NCI-H2081 treated with DMSO at 0.1 percent for 48 hours (cell line): ENCODE measurements around the gene SMAD6.
"Not testable (repeated sequence)": the region's sequence is repeated elsewhere in the genome, so short reads cannot be mapped to it uniquely, and the experiment has no call there.

Experiments used
- DNase-seq: peaks from one replicate; lab custom pipeline; 2025; lab: John Stamatoyannopoulos, UW

The SMAD6 gene

DNA sequence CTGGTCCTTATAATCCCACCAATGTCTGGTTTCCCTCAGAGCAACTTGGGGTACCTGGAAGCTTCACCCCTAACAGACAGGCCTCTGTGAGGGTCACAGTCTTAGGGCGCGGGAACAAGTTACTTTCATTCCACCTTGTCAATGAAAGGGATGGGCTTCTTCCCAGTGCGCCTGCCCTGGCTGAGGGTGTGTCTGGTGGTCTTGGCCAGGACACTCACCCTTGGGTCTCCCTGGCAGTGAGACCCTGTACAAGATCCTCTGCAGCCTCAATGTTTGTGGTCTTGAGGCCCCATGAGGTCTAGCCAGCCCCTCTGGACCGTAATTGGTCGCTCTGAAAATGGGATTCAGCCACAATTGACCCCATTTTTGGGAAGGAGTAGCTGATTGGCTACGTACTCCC, 40.2 kb downstream of the SMAD6 start:
- DNase-seq = no peak

DNA sequence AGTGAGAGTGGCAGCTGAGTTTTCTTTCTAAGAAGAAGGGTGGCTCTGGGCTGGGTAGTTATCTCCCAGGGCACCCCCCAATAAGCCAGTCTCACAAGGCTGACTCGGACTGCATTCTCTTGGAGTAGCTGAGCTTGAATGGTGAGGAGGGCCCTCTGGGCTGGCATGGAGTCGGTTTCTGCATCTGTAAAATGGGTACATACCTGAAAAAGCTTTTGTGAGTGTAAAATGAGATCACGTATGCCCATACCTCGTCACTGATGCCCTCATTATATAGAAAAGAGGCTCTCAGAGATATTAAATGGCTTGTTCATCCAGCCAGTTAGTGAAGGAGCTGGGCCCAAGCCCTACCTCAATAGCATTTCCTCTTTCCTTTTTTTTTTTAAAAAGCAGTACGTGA, 41.2 kb downstream of the SMAD6 start:
- DNase-seq = no peak

DNA sequence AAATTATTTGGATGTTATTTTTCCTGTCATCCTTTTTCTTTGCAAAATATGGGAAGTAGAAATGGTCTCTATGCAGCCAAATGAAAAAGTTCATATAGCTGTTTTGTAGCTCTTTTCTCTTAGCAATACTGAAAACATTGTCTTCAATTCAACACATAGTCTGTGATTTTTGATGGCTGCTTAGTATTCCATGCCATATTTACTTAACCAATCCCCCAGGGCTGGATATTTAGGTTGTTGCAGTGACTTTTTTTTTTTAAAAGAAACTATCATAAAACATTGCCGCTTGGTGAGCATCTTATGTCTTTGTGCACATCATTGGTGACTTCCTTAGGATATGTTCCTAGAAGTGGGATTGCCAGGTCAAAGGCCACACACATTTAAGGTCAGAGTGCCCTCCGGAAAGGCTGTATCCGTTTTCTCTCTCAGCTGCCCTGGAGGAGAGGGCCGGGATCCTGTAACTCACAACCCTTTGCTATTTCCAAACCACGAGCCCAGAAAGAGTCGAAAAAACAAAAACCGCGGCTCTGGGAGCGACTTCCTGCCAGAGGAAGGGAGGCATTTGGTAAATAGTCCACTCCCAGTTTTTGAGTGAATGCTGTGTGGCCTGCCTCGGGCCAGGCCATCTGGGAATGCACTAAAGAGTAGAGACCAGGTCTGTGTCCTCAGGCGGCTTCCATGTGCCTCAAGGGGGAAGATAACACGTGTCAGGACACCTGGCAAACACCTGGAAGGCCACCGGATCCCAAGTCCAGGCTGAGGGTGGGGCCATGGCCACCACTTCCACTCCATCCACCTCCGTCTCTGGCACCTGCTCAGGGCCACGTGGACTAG, 41.9 kb downstream of the SMAD6 start:
- DNase-seq = no peak

DNA sequence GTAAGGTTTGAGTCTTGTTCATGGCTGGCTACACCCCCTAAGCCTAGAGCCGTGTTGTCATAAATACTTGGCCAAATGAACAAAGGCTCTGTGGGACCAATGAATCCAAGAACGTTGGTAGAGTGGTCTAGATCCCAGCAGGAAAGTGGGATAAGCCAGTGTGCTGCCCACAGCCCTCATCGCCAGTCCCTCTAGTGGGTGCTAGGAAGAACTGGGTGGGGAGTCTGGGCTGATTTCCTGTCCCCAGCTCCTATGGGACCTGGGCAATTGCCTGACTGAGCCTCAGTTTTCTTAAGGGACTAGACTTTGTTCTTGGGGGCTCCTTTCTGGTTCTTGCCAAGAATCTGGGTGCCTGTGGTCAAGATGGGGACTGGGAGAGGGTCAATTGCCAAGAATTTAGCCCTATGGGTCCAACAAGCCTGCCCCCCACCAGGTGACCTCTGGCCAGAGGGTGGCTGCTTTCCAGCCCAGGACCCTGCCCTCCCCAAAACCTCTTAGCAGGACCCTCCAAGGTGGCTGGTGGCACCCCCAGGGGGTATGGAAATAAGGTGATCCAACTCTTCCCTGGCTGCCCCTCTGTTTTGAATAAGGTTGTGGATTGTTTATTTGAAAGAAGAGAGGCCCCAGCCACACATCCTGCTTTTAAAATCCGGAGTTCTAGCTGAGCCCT, 42.7 kb downstream of the SMAD6 start:
- no peak for DNase-seq

DNA sequence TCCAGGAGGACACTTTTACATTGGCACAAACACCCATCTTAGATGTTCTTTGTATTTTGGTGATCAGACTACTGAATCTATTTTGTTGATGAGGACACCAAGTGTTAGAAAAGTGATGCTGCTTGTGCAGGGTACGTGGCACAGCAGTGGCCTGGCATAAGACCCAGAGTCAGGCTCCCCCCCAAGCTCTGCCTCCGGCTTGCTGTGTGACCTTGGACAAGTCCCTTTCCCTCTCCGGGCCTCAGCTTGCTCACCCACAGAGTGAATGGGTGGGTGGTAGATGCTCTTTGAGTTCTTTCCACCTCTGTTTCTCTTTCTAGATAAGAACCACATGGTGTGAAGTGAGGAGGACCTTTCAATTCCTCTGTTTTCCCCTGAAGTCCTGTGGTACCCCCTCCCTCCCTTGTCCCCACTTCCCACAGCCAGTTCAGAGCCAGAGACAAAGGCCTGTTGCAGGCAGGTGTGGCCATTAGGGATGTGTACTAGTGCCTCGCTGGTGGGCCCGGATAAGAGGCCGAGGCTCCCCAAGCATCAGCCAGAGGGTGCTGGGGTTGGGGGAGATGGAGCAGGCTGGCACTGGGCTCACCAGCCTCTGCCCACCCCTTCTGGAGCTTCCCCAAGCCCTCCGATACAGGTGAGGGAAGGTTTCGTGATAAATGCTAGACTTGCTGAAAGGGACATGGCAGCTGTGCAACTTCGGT, 43.6 kb downstream of the SMAD6 start:
- DNase-seq = no peak

DNA sequence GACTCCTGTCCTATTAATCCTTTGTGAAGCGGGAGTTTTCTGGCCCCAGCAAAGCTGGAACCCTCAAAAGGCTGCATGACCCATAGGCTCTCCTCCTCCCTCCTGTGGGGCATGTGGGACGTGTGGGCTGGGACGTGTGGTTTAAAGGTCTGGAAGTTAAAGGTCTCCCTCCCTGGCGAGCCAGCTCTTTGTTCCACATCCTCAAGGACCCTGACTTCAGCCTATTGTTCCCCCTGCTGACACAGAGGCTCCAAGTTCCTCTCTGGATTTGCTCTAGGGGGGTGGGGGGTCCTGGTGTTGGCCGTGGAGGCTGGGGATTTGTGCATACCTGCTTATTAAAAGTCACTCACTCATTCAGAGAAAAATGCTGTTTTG, 44.2 kb downstream of the SMAD6 start:
- no peak for DNase-seq

DNA sequence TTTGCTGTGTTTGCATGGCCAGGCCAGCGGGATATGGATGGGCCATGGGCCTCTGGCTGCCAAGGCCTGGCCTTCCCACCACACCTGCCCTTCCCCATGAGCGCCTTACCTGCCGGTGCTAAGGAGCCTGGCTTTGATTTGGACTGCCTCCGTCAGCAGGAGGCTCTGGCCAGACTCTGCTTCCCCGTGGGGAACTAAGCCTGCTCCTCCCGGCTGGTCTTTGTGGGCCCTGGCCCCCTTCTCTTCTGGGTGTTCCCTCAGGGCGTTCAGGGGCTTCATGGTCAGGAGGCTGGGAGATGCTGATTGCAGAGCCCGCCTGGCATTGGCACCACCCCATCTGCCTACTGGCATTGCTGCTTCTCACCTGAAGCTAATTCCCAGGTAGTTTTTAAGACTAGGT, 45.2 kb downstream of the SMAD6 start:
- DNase-seq = no peak

DNA sequence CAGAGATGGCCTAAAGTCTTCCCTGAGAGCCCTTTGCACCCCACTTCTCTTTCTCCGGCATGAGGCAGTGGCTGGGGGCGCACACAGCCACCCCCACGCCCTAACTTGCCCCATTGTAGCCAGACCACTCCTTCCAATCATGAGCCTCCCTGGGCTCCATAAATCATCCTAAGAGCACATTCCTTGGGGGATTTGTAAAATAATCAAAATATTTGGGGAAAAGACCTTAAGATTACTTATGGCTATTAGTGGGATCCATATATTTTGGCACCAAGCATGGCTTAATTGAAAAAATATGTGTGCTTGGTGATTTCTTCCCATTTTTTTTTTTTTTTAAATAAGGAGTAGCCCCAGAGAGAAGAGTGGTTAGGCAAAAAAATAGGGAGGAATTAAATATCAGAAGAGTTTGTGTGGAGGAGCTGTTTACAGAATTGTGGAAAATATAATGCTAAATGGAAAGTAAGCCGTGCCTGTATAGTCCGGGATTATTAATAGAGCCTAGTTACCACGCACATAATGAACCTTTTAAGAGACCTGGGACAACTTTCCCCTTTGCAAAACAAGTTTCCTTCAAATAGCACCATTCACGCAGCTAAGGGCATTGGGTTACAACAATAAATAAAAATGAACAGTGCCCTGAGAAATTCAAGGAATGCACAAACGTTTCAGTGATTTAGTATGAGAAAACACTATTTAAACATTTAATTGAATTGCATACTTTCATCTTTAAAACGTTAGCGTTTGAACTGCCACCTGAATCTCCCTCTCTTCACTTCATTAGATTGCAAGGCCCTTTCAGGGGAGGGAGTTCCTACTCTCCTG, 46.1 kb downstream of the SMAD6 start:
- no peak for DNase-seq

DNA sequence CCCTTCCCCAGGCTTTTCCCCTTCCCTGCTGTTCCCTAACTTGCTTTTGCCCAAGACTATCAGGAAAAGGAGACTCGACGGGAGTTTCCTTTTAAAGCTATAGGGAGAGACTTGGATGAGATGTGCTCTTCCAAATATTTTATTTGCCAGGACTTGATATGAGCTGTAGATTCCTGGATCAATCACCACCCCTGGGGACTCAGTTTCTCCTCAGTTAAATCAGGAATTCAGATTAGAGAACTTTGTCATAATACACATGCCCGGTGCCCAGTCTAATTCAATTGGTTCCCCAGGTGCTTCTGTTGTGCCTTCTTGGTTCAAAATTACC, 46.6 kb downstream of the SMAD6 start:
- DNase-seq = no peak

DNA sequence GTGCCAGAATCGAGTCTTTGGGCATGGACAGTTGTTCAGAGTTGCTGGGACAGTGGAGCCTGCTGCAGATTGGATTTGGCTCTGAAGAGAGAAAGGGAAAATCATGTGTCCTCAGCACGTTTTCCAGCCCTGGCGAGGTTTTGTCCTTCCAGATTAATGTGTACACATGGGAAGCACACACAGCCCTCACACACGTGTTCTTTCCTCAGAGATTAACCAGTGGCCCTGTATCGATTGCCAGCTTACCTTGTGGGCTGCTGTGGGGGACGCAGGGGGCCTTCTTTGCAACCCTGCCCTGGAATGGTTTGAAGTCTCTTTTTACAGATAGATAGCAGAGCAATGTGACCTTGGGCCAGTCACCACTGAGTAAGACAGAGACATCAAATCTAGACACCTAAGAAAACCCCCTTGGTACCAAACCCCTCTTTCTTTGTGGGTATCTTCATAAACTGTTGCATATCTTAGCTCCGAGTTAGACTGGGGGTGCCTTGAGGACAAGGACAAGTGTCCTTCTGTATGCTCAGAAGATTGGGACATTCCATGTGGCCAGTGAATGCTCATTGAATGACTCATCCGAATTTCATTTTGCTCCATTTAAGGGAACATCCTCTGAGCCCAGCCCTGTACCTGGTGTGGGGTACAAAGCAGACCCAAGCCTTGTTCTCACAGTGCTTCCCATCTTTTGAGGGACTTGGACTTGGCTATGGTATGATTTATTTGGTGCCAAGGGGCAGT, 48.0 kb downstream of the SMAD6 start:
- DNase-seq = no peak

DNA sequence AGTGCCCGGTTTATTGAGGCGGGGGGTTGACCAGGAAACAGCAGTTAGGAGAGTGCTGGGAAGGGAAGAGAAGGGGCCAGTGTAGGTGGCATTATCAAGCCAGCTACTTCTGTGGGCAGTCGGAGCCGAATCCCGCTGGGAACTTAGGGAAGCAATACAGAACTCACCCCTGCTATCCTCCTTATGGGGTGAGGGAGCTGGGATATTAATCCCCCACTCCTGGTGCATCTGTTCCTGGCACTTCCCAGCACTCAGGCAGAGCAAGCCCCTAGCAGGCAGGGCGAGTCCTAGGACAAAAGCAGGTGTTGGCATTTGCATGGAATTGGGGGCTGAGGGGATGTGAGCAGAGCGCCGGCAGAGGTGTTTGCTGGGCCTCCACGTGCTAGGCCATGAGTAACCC, 48.6 kb downstream of the SMAD6 start:
- no peak for DNase-seq

DNA sequence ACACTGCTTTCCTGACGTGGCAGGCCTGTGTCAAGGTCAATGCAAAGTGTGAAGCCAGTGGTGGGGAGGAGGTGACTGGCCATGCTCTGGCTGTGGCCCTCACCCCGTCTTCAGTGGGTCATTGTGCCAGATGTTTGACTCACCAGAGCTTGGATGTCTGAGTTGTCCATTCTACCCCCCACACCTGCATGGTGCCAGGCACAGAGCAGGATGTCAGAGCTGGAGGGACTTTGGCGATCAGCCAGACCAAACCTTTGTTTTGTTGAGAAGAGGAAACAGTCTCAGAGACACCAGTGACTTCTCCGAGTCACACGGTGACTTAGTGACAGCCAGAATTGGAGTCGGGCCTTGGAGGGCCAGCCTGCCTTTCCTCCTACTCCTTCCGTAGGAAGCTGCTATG, 49.5 kb downstream of the SMAD6 start:
- no peak for DNase-seq

DNA sequence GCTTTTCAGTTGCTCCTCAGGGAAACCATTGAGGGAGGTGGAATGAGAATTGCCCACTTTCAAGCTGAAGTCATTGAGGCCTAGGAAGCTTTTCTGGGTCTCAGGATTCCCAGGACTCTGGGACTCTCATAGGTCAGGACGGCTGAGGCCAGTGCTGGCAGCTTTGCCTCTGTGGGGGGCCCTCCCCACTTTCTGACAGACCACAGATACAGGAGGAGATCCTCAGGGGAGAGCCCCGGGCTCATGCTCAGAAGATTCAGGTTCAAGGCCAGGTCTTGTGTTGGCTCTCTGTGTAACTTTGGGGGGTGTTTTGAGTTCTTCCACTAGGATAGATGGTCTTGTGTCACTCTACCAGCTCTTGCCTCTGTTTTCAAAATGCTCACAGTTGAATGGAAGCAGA, 50.0 kb downstream of the SMAD6 start:
- DNase-seq = no peak

DNA sequence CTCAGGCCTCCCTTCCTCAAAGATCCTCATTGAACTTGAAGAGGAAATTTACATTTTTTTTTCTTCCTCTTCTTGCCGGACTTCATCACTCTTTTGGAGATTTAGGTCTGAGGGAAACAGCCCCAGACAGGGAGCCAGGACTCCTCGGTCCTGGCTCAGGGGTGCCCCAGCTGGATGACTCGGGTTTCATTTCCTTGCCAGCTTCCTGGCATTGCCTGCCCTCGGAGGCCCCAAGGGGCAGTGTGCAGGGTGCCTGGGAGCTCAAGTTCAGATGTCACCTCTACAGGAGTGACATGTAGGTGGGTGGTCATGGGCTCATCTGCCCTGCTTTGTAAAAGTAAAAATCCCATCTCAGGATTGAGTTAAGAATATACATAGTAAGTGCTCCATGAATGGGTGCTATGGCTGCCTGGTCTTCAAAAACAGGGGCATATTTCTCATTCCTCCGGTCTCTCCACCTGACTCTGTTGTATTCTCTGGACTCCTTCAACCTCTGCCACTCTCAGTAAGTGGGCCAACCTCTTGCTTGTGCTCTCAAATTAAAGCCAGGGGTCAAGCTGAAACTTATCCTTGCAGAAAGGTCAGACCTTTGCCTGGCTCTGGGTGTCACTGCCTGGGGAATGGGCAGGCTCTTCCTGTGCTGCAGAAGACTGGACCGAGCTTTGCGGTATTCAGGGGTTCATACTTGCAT, 51.8 kb downstream of the SMAD6 start:
- DNase-seq = no peak

DNA sequence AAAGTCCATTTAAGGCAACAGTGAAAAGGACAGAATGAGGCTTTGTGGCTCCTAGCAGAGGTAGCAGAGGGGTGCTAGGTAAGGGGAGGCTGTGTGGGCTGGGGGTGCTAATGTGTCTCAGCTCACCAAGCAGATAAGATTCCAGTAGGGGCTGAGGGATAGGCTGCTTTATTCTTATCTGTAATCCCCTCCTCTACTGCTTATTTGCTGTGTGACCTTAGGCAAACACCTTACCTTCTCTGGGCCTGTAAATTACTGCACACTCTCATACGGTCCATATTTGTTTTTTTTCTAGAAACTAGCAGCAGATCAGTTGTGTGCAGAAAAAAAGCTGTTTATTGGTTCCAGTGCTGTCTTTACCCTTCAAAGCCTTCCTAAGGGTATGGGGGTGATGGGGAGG, 52.8 kb downstream of the SMAD6 start:
- DNase-seq = no peak

DNA sequence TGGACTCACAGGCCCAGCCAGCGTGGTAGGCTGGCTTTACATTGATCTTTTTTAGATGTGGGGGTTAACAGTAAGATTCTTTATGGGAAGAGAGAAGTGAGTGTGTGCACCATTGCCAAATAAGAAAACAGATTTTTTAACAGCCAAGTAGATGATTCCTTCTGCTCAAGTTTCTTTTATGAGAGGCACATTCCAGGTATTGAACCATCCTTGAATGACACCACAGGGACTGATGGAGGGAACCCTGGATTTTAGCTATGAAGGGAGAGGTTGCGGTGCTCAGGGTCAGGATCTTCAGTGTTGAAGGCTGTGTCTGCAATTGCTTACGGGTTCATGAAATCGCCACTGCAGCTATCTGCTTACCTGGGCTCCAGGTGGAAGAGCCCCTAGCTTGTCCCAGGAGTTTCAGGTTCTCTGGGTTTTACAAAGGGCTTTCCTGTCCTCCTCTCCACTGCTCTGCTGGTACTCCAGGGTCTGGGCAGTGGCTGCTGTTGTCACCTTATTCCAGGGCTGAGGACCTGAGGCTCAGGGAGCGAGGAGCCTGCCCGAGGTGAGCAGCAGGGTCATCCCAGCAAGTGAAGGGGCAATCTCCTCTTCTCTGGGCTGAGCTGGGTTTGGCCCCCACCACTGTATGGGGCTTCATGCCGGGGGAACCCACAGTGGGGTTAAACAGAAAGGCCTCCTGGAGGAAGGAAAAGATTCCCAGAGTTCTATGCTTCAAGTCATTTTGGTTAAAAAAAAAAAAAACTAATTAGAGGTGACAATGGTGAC, 53.4 kb downstream of the SMAD6 start:
- no peak for DNase-seq

DNA sequence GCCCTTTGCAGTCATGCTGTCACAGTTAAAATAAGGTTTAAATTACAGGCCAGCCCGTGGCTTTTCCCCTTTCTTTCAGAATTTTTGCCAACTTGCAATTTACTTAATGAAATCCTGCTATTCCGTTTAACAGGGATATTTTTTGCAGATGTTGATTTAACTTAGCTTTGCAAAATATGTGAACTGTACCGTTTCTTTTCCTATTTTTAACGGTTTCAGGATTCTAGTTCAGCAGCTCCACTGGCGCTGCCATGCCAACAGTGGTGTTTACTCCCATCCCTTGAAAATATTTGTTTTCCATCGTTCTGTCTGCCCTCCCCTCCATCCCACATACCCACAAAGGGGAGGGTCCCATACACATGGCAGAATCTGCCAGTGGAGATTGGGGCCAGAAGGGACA, 54.3 kb downstream of the SMAD6 start:
- no peak for DNase-seq

DNA sequence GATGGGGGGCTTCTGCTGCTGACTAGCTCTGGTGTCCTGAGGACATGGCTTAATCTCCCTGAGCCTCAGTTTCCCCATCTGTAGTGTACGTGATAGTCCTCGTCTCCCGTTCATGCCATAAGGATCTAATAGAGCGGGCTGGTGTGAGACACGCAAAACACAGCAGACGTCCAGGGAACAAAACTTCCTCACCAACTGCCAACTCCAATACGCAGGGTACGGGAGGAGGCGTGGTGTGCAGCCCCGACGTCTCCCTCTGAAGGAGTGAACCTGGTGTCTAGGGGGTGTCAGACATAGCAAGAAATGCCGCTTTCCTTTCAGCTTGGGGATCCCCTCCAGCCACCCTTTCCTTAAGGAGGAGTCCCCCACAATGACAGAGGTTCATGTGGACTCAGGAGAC, 55.0 kb downstream of the SMAD6 start:
- DNase-seq = no peak

DNA sequence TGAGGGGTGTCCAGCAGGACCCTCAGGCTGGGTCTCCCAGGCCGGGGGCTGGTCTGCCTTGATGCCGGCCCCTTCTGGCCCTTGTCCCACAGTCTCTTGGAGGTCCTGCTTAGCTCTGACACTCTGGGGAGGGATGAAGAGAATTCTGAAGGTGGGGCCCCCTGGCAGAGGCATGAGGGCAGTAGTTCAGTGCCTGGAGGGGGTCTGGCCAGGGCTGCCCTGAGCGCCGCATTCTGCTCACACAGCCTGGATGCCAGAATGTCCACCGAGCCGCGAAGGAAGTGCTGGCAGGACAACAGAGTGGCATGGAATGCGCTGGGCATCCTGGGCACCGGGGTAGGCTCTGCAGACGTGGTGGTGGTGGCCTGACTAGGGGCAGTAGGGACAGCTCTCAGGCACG, 55.5 kb downstream of the SMAD6 start:
- DNase-seq = no peak

DNA sequence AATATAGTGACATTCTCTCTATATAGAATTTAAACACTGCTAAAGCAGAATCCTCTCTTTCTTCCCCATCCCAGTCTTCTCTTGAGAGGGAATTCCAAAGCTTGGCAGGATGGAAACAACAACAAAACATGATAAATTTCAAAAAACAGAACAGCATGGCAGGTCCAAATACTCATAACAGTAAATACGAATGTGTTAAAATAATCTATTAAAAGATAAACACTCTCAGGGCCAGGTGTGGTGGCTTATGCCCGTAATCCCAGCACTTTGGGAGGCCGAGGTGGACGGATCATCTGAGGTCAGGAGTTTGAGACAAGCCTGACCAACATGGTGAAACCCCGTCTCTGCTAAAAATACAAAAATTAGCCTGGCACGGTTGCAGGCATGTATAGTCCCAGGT, 56.2 kb downstream of the SMAD6 start:
- not testable (repeated sequence) for DNase-seq
